ENCODE data around the gene GPR27. TPM values are rescaled to one million over a fixed set of nuclear protein-coding genes. Genes with fewer than 3 reads are reported as not detected.

The GPR27 gene
- total and polyA plus RNA-seq, 10 of the 15 experiments (the other 5 are each of a cell fraction or from before 2014, with no cell fraction given), result not detected

DNA sequence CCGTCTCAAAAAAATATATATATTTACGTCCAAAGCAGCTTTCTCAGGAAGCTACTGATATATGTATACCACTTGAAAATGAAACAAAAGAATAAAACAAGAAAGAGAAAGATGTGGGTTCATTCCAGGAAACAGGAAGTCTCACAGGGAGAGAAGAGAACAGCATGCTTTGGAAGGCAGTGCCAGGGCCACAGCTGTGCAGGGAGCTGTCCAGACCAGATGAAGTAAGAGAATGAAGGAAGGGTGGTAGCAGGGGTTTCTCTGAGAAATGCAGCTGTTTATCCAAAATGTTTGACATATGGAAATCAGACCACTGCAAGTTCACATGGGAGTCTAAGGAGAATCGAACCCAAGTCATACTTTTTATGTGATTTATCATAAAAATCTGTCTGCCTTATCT is 8.9 kb upstream of the GPR27 start (continued):
- TF ChIP-seq, protein P1, sequence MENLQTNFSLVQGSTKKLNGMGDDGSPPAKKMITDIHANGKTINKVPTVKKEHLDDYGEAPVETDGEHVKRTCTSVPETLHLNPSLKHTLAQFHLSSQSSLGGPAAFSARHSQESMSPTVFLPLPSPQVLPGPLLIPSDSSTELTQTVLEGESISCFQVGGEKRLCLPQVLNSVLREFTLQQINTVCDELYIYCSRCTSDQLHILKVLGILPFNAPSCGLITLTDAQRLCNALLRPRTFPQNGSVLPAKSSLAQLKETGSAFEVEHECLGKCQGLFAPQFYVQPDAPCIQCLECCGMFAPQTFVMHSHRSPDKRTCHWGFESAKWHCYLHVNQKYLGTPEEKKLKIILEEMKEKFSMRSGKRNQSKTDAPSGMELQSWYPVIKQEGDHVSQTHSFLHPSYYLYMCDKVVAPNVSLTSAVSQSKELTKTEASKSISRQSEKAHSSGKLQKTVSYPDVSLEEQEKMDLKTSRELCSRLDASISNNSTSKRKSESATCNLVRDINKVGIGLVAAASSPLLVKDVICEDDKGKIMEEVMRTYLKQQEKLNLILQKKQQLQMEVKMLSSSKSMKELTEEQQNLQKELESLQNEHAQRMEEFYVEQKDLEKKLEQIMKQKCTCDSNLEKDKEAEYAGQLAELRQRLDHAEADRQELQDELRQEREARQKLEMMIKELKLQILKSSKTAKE (IDR thresholded peaks at IDR 0.05; ENCODE audit: low read depth, poor library complexity, severe bottlenecking), result no peak
- no peak for TF ChIP-seq FOXK2 (IDR thresholded peaks at IDR 0.05)
- TF ChIP-seq CEBPB (IDR thresholded peaks at IDR 0.05; ENCODE audit: borderline replicate concordance in 1 of 2, low read depth in 2 of 2, low read length in 2 of 2), result no peak
- TF ChIP-seq, protein P2, sequence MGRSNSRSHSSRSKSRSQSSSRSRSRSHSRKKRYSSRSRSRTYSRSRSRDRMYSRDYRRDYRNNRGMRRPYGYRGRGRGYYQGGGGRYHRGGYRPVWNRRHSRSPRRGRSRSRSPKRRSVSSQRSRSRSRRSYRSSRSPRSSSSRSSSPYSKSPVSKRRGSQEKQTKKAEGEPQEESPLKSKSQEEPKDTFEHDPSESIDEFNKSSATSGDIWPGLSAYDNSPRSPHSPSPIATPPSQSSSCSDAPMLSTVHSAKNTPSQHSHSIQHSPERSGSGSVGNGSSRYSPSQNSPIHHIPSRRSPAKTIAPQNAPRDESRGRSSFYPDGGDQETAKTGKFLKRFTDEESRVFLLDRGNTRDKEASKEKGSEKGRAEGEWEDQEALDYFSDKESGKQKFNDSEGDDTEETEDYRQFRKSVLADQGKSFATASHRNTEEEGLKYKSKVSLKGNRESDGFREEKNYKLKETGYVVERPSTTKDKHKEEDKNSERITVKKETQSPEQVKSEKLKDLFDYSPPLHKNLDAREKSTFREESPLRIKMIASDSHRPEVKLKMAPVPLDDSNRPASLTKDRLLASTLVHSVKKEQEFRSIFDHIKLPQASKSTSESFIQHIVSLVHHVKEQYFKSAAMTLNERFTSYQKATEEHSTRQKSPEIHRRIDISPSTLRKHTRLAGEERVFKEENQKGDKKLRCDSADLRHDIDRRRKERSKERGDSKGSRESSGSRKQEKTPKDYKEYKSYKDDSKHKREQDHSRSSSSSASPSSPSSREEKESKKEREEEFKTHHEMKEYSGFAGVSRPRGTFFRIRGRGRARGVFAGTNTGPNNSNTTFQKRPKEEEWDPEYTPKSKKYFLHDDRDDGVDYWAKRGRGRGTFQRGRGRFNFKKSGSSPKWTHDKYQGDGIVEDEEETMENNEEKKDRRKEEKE (IDR thresholded peaks at IDR 0.05), result no peak
- TF ChIP-seq, protein P3, sequence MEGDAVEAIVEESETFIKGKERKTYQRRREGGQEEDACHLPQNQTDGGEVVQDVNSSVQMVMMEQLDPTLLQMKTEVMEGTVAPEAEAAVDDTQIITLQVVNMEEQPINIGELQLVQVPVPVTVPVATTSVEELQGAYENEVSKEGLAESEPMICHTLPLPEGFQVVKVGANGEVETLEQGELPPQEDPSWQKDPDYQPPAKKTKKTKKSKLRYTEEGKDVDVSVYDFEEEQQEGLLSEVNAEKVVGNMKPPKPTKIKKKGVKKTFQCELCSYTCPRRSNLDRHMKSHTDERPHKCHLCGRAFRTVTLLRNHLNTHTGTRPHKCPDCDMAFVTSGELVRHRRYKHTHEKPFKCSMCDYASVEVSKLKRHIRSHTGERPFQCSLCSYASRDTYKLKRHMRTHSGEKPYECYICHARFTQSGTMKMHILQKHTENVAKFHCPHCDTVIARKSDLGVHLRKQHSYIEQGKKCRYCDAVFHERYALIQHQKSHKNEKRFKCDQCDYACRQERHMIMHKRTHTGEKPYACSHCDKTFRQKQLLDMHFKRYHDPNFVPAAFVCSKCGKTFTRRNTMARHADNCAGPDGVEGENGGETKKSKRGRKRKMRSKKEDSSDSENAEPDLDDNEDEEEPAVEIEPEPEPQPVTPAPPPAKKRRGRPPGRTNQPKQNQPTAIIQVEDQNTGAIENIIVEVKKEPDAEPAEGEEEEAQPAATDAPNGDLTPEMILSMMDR (IDR thresholded peaks at IDR 0.05 in 2 of 3, conservative IDR thresholded peaks at IDR 0.05 in 1 of 3; ENCODE audit: control insufficient read depth in 2 of 3, extremely low read depth in 1 of 3, insufficient read depth in 1 of 3, low read depth in 3 of 3, low read length in 3 of 3), result no peak
- TF ChIP-seq RAD51 (IDR thresholded peaks at IDR 0.05), result no peak
- no peak for TF ChIP-seq NR2F1 (conservative IDR thresholded peaks at IDR 0.05)
- TF ChIP-seq SRF (IDR thresholded peaks at IDR 0.05; ENCODE audit: low read depth in 2 of 2, low read length in 2 of 2), result no peak
- TF ChIP-seq MYC (IDR thresholded peaks at IDR 0.05; ENCODE audit: insufficient read depth, insufficient read length, insufficient replicate concordance, low read length, severe bottlenecking), result no peak
- TF ChIP-seq NFXL1 (IDR thresholded peaks at IDR 0.05; ENCODE audit: borderline replicate concordance), result no peak
- TF ChIP-seq IKZF2 (IDR thresholded peaks at IDR 0.05), result no peak
- TF ChIP-seq MTA2 (IDR thresholded peaks at IDR 0.05; ENCODE audit: low read depth), result no peak
- no peak for TF ChIP-seq PML (IDR thresholded peaks at IDR 0.05; ENCODE audit: low read length)
- no peak for TF ChIP-seq CBX5 (IDR thresholded peaks at IDR 0.05; ENCODE audit: low read depth)
- no peak for TF ChIP-seq POU2F2 (IDR thresholded peaks at IDR 0.05; ENCODE audit: borderline replicate concordance, low read depth, low read length)
- TF ChIP-seq ZNF207 (IDR thresholded peaks at IDR 0.05; ENCODE audit: borderline replicate concordance), result no peak
